HG03175 (cell line): ENCODE measurements around the gene PPP1R3F.
"Not testable (repeated sequence)": the region's sequence is repeated elsewhere in the genome, so short reads cannot be mapped to it uniquely, and the experiment has no call there.

Experiments
- ATAC-seq: cut with Tn5 transposase; IDR thresholded peaks from one replicate; pipeline ENCODE4 v1.9.1; 2021; ENCODE audit warnings: mild to moderate bottlenecking, moderate library complexity; ENCODE audit not compliant: unreplicated experiment

The PPP1R3F gene

GRCh38 chrX:49270249-49270921 lies 792 bp downstream of the PPP1R3F start:
- ATAC-seq: no peak

- no peak for ATAC-seq
Measured at GRCh38 chrX:49271341-49271740, 1.7 kb downstream of the PPP1R3F start.

GRCh38 chrX:49272421-49272820 lies 2.8 kb downstream of the PPP1R3F start:
- ATAC-seq: no peak

GRCh38 chrX:49273181-49273727 lies 3.7 kb downstream of the PPP1R3F start:
- ATAC-seq: no peak

- ATAC-seq: no peak
Measured at GRCh38 chrX:49276207-49276606, 6.6 kb downstream of the PPP1R3F start.

- no peak for ATAC-seq
Measured at GRCh38 chrX:49276671-49277534, 7.3 kb downstream of the PPP1R3F start.

GRCh38 chrX:49277535-49277830 lies 7.9 kb downstream of the PPP1R3F start:
- ATAC-seq: no peak

GRCh38 chrX:49278081-49278480 lies 8.5 kb downstream of the PPP1R3F start:
- no peak for ATAC-seq

- no peak for ATAC-seq
Measured at GRCh38 chrX:49282647-49283011, 13.0 kb downstream of the PPP1R3F start.

- ATAC-seq: no peak
Measured at GRCh38 chrX:49284212-49284611, 14.6 kb downstream of the PPP1R3F start.

- ATAC-seq: no peak
Measured at GRCh38 chrX:49286136-49286535, 16.5 kb downstream of the PPP1R3F start.

- no peak for ATAC-seq
Measured at GRCh38 chrX:49286581-49286980, 17.0 kb downstream of the PPP1R3F start.

- no peak for ATAC-seq
Measured at GRCh38 chrX:49287665-49288064, 18.1 kb downstream of the PPP1R3F start.

GRCh38 chrX:49290215-49290614 lies 20.6 kb downstream of the PPP1R3F start:
- ATAC-seq: no peak

- peak; percentile 63 for ATAC-seq
Measured at GRCh38 chrX:49291615-49292337, 22.2 kb downstream of the PPP1R3F start.

GRCh38 chrX:49292400-49293362 lies 23.1 kb downstream of the PPP1R3F start:
- ATAC-seq: no peak

- not testable (repeated sequence) for ATAC-seq
Measured at GRCh38 chrX:49299293-49299692, 29.7 kb downstream of the PPP1R3F start.

GRCh38 chrX:49300703-49301102 lies 31.1 kb downstream of the PPP1R3F start:
- ATAC-seq: no peak

- ATAC-seq: no peak
Measured at GRCh38 chrX:49303346-49303745, 33.8 kb downstream of the PPP1R3F start, which contains the start of gene GAGE10. Gene GAGE10, plus strand, starts transcription at chrX:49303646. Its CDS starts 1,214 bp downstream, at chrX:49304860.

- not testable (repeated sequence) for ATAC-seq
Measured at GRCh38 chrX:49307775-49308174, 38.2 kb downstream of the PPP1R3F start.
